HG03060 (cell line): ENCODE data around the gene RAB11FIP5.
"Not testable (repeated sequence)": the region's sequence is repeated elsewhere in the genome, so short reads cannot be mapped to it uniquely, and the experiment has no call there.

ENCODE experiments used
- ATAC-seq: cut with Tn5 transposase; IDR thresholded peaks from one replicate; pipeline ENCODE4 v1.9.1; 2021; ENCODE audit warnings: low read depth, moderate number of reproducible peaks; ENCODE audit not compliant: unreplicated experiment

Gene RAB11FIP5

DNA sequence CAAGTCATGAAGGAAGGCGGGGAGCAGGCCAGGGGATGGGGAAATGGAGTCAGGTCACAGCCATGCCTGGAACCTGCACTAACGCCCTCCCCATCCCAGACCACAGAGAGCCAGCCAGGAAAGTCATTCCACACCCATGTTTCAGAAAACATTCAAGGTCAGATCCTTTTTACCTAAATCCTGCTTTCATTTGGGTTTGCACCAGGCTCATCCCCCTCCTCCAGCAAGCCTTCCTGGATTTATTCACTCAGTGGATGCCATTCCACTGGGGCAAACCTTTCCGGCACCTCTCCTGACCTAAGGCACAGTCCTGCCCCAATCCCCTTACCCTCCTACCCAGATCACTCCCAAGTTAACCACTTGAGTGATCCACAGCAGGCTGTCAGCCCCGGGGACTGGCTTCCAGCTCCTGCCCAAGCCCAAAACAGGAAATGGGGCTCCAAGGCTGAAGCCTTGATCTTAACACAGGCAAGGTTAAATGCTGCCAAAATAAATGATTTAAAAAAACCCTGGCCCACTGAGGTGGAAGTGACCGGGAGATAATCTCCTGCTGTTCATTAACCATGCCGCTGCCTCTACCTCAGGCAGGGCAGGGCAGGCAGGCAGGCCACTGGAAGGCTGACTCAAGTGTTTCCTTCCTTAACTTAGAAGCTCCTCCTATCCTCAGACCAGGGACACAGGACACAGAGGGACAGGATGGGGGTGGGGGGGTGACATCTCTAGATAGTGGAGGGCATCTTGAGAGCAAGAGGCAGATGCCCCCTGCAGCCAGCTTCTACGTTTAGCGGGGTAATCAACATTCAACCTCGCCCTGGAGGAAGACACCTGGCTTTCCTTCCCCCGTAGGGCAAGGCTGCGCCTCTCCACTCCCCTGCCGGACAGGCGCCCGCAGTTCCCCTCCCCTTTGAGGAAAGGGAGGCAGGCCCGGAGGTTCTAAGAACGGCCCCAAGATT is 1.4 kb downstream of the RAB11FIP5 start:
- no peak for ATAC-seq

DNA sequence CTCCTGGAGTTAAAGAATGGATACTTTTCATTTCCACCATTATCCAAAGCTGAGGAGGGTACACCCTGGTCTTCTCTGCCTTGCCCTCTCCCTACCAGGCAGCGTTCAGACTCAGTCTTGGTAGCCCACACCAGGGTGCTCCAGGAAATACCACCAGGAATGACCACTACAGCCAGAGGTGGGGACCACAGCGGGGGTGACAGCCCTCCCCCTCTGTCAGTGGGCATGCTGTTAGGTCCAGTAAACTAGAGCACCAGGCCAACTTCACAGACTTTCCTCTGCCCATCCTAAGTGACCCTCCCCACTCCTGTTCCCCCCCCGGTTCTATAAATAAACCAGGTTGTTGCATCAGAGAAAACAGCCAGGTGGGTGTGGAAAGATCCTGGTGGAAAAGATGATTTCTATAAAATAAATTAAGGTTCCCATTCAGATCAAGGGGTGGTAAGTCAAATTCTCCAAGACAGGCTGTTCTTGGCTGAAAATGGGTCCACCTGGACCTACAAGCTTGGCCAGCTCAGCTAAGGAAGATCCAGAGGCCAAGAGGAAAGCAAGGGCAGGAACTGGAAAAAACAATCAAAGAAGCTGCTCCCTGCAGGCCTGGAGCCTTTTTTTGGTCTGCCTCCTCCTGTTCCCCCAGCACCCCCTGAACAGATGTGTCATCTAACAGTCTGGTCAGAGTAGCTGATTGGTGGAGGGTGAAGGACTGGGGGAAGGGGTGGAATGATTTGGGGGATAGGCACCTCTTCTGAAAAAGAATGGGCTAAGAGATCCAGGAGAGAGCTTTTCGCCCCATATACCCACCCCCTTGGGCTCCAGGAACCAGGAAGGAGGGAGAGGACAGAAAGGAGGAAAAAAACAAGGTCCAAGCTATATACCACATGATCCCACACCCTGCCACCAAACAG is 2.3 kb downstream of the RAB11FIP5 start:
- ATAC-seq: no peak

DNA sequence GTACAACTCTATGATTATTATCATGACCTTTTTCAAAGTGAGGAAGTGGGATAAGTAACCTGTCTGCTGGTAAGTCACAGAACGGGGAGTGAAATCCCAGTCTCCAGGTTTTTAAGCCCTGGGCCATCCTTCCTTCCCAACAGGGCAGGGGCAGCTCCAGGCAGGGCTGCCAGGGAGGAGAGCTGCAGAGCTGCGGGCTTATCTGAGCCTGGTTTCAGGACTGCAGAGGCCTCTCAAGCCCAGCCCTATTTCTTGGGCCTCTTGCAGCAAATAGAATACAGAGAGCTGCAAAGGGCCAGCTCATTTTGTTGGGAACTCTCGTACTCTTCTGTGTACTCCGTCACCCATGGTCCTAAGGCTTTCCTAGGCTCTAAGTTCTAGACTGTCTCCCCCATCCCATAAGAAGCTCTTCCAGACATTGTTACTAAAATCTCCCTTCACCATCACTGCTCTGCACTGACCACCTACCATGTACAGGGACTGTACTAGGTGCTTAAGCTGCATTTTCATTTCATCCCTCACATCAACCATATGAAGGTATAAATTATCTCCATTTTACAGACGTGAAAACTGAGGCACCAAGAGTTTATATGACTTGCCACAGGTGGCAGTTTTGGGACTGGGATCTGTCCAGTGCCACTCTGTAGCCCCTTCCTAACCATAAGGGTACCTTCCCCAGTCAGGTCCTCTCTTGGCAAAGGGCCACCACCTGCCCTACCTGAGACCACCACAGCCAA is 3.1 kb downstream of the RAB11FIP5 start:
- no peak for ATAC-seq

DNA sequence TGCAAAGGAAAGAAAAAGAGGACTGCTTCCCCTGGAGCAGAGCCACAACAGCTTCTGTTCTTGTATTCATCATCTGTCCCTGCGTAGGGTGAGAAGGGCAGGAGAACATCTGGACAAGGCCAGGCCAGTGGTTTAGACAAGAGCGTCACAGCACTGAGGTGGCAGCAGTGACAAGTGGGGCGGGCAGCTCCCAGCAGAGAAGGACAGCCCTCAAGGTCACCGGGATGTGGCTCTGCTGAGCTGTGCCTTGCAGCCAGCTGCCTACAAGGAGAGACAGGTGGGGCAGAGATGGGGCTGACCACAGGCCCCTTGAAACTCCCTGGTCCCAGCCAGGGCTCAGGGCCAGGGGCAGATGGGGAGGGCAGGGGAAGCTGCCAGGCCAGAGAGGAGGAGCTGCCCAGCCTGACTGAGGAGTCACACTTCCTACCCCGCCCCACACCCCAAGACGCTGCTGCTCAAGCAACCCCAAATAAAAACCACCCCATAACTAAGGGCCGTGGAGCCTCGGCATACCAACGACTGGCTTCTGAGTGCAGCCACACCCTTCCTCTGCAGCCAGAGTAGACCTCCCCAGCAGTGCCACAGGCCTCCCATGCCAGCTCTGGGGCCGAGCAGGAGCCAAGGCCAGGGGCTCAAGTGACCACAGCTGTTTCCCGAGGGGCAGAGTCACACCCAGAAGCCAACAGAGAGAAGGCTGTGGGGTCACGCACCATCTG is 5.4 kb downstream of the RAB11FIP5 start:
- ATAC-seq: no peak

DNA sequence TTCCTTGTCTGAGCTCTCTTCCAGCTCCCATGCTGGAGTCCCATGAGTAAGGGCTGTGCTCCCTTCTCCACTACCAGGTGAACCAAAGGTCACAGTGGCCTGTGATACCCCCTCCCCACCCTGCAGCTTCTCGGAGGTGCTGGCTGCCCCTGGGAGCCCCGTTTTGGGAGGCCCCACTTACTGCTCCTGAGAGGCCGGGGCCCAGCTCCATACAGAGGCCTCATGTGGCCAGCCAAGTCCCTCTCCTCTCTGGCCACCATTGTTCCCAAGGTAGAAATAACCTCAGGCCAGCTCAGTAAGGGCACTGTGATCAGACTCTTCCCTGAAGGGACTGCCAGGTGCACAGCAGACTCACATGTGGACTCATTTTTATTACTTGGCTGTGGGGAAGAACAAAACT is 6.0 kb downstream of the RAB11FIP5 start:
- ATAC-seq: no peak

DNA sequence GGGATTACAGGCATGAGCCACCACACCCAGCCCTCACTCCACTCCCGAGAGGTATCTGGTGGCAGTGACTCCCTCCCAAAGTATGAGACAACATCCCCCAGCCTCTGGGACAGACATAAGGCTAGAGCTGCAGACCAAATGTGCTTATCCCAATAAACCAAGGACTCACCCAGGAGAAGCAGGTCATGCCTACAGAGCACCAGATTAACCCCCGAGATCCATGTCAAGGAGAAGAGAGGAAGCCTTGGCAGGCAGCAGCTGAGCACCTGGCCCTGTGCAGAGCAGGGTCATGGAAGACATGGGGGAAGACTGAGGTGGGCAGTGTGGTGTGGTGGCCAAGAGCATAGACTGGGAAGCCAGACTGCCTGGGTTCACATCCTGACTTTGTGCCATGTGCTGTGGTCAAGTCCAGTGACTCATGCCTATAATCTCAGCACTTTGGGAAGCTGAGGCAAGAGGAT is 7.2 kb downstream of the RAB11FIP5 start:
- ATAC-seq: no peak

DNA sequence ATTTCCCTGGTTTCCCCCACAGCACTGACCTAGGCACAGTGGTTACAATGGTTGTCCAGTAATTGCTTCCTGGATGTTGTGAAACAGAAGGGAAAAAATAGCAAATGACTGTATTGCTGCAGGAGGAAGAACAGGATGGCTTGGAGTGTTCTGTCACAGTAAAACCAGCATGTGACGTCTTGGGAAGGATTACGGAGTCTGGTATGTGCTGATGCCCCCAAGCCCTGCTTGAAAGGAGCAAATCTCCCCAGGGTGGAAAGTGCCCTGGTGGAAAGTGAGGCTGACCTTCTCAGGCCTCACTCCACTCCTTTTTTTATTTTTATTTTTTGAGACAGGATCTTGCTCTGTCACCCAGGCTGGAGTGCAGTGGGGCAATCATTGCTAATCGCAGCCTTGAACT is 7.8 kb downstream of the RAB11FIP5 start:
- ATAC-seq: no peak

DNA sequence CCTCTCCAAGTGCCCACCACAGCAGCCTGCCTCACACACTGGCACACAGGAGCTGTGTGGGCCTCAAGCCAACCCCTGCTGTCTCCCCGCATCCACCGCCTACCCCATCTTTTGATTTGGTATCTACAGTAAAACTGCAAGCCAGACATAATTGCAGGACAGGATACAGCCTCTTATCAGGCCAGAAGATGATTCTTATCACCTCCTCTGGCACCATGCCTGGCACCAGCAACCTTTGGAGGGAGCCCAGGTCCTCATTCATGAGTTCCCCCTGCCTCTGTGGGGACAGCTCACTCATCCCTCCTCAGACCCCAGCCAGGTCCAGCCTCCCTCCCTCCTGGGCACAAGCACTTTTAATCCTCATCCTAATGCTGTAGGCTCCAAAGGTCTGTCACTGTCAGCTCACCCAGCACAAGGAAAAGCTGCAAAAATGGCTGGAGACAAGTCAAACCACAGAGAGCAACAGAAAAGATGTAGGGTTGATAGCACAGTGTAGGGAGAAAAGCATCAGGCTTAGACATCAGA is 9.7 kb downstream of the RAB11FIP5 start:
- ATAC-seq: no peak

DNA sequence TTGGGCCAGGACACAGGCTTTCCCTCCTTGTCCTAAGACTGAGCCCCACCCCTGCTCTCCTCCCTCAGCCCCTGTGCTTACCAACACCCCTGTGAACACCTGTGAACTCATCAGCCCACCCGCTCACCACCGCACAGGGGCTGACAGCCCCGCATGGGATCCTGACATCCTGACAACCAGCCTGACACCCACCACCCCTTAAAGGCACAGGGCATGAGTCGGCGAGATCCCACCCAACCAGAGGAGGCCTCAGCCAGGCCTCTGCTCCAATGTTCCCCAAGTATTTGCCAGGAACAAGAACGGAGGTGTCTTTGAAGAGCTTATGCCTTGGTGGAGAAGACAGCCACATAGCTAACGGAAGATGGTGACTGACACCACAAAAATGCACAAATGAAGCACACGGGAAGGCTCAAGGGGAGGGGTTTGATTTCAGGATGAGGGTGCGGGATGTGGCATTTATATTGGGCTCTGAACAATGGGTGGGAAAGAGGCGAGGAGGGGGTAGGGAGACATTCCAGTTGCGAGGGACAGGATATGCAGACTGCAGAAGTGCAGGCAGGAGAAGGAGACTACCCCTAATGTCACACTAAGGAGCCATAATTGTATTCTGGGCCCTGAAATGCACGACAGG is 11.0 kb downstream of the RAB11FIP5 start:
- ATAC-seq: no peak

DNA sequence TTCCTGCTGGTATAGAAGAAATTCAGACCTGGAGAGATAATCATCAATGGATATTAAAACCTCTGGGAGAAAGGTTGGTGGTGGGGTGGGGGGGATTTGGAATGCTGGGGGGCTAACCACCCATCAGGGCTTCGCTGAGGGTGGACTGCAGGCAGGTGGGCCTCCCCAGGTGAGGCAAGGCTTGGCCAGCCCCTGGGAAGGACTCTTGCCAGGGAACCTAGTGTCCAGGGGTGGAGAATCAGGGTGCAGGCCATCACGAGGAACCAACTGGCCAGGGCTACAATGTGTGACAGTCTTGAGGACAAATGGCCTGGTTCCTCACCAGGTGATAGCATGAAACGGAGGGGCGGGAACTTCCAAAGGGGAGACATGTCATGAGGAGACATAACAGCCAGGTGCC is 11.8 kb downstream of the RAB11FIP5 start:
- no peak for ATAC-seq

DNA sequence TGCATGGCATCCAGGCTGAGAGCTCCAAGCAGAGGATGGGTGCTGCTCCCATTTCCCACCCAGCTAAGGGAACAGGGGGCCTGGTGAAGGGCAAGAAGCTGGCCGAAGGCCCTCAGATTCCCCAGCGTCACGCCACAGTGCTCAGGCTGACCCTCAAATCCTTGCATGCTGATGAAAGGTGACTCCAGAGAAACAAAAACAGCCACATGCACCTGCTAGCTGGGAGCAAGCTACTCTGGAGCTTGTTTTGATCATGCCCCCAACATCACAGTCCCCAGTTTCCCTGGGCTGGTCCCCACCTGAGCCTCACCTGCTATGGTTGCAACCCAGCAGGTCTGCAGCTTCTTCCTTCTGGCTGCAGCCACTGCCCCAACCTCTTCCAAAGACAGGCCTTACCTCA is 13.3 kb downstream of the RAB11FIP5 start:
- ATAC-seq: no peak

DNA sequence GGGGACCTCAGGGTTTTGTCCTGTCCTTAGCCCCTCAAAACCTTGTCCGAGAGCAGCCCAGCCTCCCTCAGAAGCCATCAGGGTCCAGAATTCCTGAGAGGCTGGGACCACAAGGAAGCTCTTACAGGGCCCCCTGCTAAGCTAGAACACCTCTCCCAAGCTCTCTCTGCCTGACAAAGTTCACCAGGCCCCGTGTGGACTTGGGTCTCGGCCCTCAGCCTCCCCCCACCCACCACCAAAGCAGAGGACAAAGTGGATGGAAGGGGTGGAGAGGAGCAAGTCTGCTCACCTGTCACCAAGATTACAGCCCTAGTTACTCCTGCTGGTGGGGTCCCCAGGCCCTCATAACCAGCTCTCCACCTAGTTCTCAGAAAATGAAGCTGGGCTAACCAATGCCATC is 16.8 kb downstream of the RAB11FIP5 start:
- no peak for ATAC-seq

DNA sequence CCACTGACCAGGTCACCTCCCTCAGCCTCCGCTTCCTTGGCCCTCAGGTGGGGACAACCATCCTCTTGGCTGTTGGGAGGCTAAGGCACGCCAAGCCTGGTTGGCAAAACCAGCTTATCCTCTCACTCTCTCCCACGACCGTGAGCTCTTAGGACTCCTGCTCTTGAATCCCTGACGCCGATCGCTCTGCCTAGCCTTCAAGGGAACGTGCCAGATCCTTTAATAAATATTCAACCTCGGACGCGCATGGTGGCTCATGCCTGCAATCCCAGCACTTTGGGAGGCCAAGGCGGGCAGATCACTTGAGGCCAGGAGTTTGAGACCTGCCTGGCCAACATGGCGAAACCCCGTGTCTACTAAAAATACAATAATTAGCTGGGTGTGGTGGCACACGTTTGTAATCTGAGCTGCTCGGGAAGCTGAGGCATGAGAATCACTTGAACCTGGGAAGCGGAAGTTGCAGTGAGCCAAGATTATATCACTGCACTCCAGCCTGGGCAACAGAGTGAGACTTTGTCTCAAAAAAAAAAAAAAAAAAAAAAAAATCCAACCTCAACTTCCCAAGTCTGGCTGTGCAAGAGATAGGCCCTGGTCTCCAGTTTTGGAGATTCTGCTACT is 19.0 kb downstream of the RAB11FIP5 start:
- not testable (repeated sequence) for ATAC-seq

DNA sequence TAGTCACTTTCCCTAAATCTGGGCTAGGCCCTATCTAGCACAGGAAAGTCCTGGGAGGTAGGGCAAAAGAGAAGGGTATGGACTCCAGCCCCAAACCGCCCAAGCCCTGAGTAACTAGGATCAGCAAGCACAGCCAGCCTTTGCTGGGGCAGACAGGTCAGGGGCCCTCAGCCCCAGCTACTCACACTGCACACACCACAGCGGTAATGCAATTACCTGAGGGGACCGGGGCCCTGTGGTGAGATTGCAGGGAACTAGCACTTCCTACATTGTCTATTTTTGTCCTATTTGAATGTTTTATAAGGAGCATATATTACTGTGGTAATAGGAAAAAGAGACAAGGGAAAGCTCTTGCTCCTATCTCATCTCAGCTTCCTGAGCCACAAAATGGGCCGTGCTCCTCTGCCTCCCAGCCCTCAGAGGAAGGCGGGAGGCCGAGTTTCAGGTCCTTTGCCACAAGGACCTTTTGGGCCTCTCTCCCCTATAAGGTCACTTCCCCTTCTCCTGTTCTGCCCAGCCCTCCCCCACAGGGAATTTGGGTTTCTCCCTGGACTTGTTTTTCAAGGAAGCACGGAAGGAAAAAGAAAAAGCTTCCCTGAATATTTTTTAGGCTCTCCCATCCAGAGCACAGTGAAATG is 20.5 kb downstream of the RAB11FIP5 start:
- no peak for ATAC-seq

DNA sequence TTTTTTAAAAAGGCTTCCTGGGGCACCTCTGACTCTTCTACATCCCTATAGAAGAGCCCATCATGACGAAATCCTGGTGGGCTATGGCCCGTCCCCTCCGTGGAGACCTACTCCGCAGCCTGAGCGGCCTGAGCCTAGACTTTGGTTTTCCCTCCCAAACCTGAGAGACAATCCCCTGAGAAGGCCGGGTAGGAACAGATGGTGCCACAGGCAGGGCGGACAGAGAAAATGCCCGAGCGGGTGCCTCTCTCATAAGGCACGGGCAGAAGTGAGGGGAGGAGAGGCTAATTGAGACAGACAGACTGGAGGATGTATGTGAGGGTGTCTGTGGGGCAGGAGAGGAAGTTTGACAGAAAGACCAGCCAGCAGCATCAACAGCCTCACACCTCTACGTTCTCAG is 21.1 kb downstream of the RAB11FIP5 start:
- ATAC-seq: no peak

DNA sequence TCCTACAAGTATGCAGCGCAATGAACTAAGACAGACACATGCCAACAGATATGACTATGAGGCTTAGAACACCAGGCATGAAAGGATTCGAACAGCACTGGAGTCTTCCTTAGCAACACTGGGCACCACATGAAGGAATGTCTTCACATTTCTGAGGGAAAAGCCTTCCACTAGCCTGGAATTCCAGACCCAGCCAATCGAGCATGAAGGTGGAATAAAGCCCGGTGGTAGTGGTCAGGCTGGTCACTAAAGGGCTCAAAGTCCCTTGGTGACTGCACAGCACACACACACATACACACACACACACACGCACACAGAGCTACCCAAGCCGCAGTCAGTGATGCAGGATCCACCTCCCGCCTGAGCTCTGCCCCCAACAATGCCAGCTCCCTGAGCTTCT is 21.6 kb downstream of the RAB11FIP5 start:
- no peak for ATAC-seq

DNA sequence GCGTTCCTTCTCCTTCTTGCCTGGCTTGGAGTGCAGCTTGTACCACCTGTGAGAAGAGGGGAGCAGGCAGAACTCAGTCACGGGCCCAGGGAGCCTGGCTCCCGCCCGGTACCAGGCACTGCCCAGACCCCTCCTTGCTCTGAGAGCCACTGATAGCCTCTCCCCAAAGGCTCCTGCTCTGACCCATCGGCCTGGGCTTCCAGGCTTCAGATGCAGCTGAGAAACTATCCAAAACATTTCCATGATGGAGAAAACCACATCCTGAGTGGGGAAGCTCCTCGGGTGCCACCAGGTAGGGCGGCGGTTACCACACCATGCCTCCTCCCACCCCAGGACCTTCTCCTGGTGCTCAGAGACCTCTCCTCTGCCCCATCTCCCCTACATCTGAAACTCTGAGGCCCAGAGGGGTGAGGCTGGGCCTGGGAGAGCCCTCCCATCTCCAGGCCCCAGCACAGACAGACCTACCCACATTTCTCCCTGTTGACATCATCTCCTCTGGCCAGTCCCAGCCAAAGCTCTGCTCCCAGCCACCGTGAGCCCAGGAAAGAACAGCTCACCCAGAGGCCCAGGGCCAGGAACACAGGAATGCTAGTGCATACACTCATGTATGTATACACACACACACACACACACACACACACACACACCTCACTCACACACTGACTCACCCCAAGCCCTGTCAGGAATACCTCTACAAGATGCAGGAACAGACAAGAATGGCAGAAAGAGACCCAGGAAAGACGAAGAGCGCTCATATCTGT is 23.3 kb downstream of the RAB11FIP5 start:
- no peak for ATAC-seq

DNA sequence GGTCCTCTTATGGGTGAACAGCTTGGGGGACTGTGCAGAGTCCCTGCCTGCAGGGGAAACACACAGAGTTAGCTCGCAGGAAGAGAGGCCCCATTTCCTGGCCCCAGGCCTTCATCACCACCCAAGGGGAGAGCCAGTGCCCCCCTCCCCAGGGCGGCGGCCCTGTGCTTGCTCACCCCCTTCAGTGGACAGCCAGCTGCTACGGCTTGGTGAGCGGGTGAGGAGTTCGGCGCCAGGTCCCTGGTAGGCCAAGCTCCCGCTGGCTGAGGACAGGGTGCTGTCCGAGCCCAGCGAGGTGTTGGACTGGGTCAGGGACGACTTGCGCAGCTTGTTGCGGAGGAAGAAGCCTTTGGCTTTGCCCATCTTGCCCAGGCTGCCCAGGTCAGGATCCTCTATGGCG is 24.0 kb downstream of the RAB11FIP5 start:
- no peak for ATAC-seq
